ENCODE results near the gene APP.

DNA sequence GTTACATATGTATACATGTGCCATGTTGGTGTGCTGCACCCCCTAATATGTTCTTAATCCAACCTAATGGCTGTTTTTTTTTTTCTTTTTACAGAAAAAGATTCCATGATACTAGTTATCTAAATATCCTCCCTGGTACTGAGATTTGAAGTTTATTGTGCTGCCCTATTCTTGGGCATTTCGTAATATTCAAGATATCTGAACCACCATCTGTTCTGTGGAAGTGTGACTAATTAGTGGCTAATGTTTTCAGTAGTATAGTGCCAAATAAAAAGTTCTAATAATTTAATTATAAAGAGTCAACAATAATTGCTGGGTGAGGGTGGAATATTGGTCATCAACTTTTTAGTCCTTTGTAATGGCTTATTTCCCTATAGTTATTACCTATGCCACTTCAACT is 218.3 kb downstream of the APP start:
- no peak for TF ChIP-seq CTCF (IDR thresholded peaks at IDR 0.05; ENCODE audit: insufficient read depth, low read length, poor library complexity, severe bottlenecking)
- TF ChIP-seq EZH2phosphoT487 (conservative IDR thresholded peaks at IDR 0.05; ENCODE audit: low read length) = no peak
